MM.1S (cell line): ENCODE measurements around the gene HOXC10.

ENCODE experiments used
- DNase-seq: peaks from one replicate; pipeline ENCODE4 v3.0.0-alpha.2; 2015
- H2AFZ ChIP-seq: fragments of 300-600 bp; sonication (generic); 2 replicates; pipeline ENCODE4 v1.6.0; 2016; ENCODE audit warnings: antibody characterized with exemption, low read length
- H3F3A ChIP-seq: fragments of 300-600 bp; sonication (generic); 2 replicates; pipeline ENCODE4 v1.6.1; 2016; ENCODE audit warnings: mild to moderate bottlenecking, antibody characterized with exemption, low read length, moderate library complexity, mixed read lengths; ENCODE audit not compliant: insufficient read depth
- H3K27ac ChIP-seq: fragments of 300-600 bp; sonication (generic); 2 replicates; pipeline ENCODE4 v1.5.1; 2016; ENCODE audit warnings: mild to moderate bottlenecking, low read length
- H3K27me3 ChIP-seq: fragments of 300-600 bp; sonication (generic); replicated peaks from 2 replicates; pipeline ENCODE4 v1.6.0; 2016; ENCODE audit warnings: low read length; ENCODE audit not compliant: insufficient read depth
- H3K36me3 ChIP-seq: fragments of 300-600 bp; sonication (generic); replicated peaks from 2 replicates; pipeline ENCODE4 v1.6.1; 2016; ENCODE audit warnings: mild to moderate bottlenecking, low read length, mixed read lengths; ENCODE audit not compliant: insufficient read depth
- H3K4me1 ChIP-seq: fragments of 300-600 bp; sonication (generic); 2 replicates; pipeline ENCODE4 v1.6.1; 2016; ENCODE audit warnings: low read length, mixed read lengths
- H3K4me2 ChIP-seq: fragments of 300-600 bp; sonication (generic); 2 replicates; pipeline ENCODE4 v1.6.0; 2016; ENCODE audit warnings: low read depth, low read length
- H3K4me3 ChIP-seq: fragments of 300-600 bp; sonication (generic); 2 replicates; pipeline ENCODE4 v1.5.1; 2016; ENCODE audit warnings: low read length, mixed read lengths
- H3K79me2 ChIP-seq: fragments of 300-600 bp; sonication (generic); 2 replicates; pipeline ENCODE4 v1.6.1; 2016; ENCODE audit warnings: mixed run types, low read length, mixed read lengths
- H3K9ac ChIP-seq: fragments of 300-600 bp; sonication (generic); 2 replicates; pipeline ENCODE4 v1.6.1; 2016; ENCODE audit warnings: low read length, mixed read lengths
- H3K9me2 ChIP-seq: fragments of 300-600 bp; sonication (generic); replicated peaks from 2 replicates; pipeline ENCODE4 v1.6.1; 2016; ENCODE audit warnings: mild to moderate bottlenecking, low read length, mixed read lengths; ENCODE audit not compliant: insufficient read depth
- H3K9me3 ChIP-seq: fragments of 300-600 bp; sonication (generic); replicated peaks from 2 replicates; pipeline ENCODE4 v1.6.1; 2016; ENCODE audit warnings: mild to moderate bottlenecking, low read length, mixed read lengths; ENCODE audit not compliant: insufficient read depth
- H4K20me1 ChIP-seq: fragments of 300-600 bp; sonication (generic); 2 replicates; pipeline ENCODE4 v1.6.1; 2016; ENCODE audit warnings: mild to moderate bottlenecking, low read length, moderate library complexity, mixed read lengths; ENCODE audit not compliant: insufficient read depth
- CTCF ChIP-seq: fragments of 300-600 bp; sonication (generic); IDR thresholded peaks from 2 replicates; pipeline ENCODE4 v1.5.1; 2016; ENCODE audit warnings: antibody characterized with exemption, low read length, mixed read lengths
- EZH2 ChIP-seq: fragments of 300-600 bp; sonication (generic); optimal IDR thresholded peaks from 2 replicates; pipeline ENCODE3; 2017; ENCODE audit warnings: low read depth, mild to moderate bottlenecking, antibody characterized with exemption, low read length, mixed read lengths
- EZH2phosphoT487 ChIP-seq: fragments of 300-600 bp; sonication (generic); IDR thresholded peaks from 2 replicates; pipeline ENCODE4 v1.6.1; 2018; ENCODE audit warnings: antibody characterized with exemption, low read length

Gene HOXC10

GRCh38 chr12:53944209-53944608 lies 40.7 kb upstream of the HOXC10 start:
- H3K9me3 ChIP-seq = no peaks in the 10 kb centered on the region
- no peaks in the 10 kb centered on the region for H3K4me1 ChIP-seq
- H3K4me2 ChIP-seq = no peak overlapping the region
- no peak overlapping the region for H3K9ac ChIP-seq
- H3K79me2 ChIP-seq = no peaks in the 10 kb centered on the region
- H4K20me1 ChIP-seq = no peaks in the 10 kb centered on the region
- no peak for TF ChIP-seq CTCF
- no peak for TF ChIP-seq EZH2phosphoT487
- no peak for TF ChIP-seq EZH2
- no peak overlapping the region for H3K27ac ChIP-seq
- H2AFZ ChIP-seq = no peak overlapping the region
- peaks cover 97% of the 10 kb centered on the region for H3K27me3 ChIP-seq
- H3K4me3 ChIP-seq = no peak overlapping the region
- no peak for DNase-seq
- H3K36me3 ChIP-seq = no peaks in the 10 kb centered on the region
- no peaks in the 10 kb centered on the region for H3K9me2 ChIP-seq
- no peaks in the 10 kb centered on the region for H3F3A ChIP-seq

GRCh38 chr12:53944907-53945847 lies 39.8 kb upstream of the HOXC10 start:
- Histone ChIP-seq H3K9ac (no peak overlapping the region), H3F3A (no peaks in the 10 kb centered on the region), H3K4me3 (no peak overlapping the region), H3K27ac (no peak overlapping the region), H3K4me2 (peak overlapping the region; percentile 28; the same call in 1 of the 2 replicates), H3K9me2 (no peaks in the 10 kb centered on the region), H3K79me2 (no peaks in the 10 kb centered on the region), H3K36me3 (no peaks in the 10 kb centered on the region), H3K9me3 (no peaks in the 10 kb centered on the region), H3K4me1 (no peaks in the 10 kb centered on the region), H4K20me1 (no peaks in the 10 kb centered on the region), H2AFZ (no peak overlapping the region), H3K27me3 (peaks cover 98% of the 10 kb centered on the region)
- no peak for DNase-seq
- TF ChIP-seq EZH2 = peak; percentile 17
- no peak for TF ChIP-seq EZH2phosphoT487

- no peak for DNase-seq
- Histone ChIP-seq H3K36me3 (no peaks in the 10 kb centered on the region), H3K27me3 (peaks cover 100% of the 10 kb centered on the region), H3K27ac (no peak overlapping the region), H4K20me1 (no peaks in the 10 kb centered on the region), H2AFZ (no peak overlapping the region), H3K9ac (no peak overlapping the region), H3K4me3 (no peak overlapping the region), H3K4me1 (no peaks in the 10 kb centered on the region), H3K9me2 (no peaks in the 10 kb centered on the region), H3F3A (no peaks in the 10 kb centered on the region), H3K79me2 (no peaks in the 10 kb centered on the region), H3K9me3 (no peaks in the 10 kb centered on the region), H3K4me2 (no peak overlapping the region)
- TF ChIP-seq CTCF (no peak), EZH2 (no peak), EZH2phosphoT487 (no peak)
Measured at GRCh38 chr12:53947743-53948142, 37.2 kb upstream of the HOXC10 start.
